ENCODE results near the gene CACNA2D4.

CACNA2D4 gene

GRCh38 chr12:1869145-1869544 is 49.3 kb downstream of the CACNA2D4 start:
- DNase-seq, result no peak

- no peak for DNase-seq
Measured at GRCh38 chr12:1865284-1865866, 53.1 kb downstream of the CACNA2D4 start.

- DNase-seq, result no peak
Measured at GRCh38 chr12:1864867-1865266, 53.6 kb downstream of the CACNA2D4 start.

- DNase-seq, result no peak
Measured at GRCh38 chr12:1864456-1864855, 54.0 kb downstream of the CACNA2D4 start.

- DNase-seq, result no peak
Measured at GRCh38 chr12:1863823-1864222, 54.6 kb downstream of the CACNA2D4 start.

GRCh38 chr12:1862973-1863372 is 55.5 kb downstream of the CACNA2D4 start:
- no peak for DNase-seq

- DNase-seq, result no peak
Measured at GRCh38 chr12:1859643-1860042, 58.8 kb downstream of the CACNA2D4 start.

- no peak for DNase-seq
Measured at GRCh38 chr12:1858456-1858855, 60.0 kb downstream of the CACNA2D4 start.

- DNase-seq, result no peak
Measured at GRCh38 chr12:1857821-1858220, 60.6 kb downstream of the CACNA2D4 start.

GRCh38 chr12:1857086-1857485 is 61.4 kb downstream of the CACNA2D4 start:
- DNase-seq, result no peak

GRCh38 chr12:1855241-1855640 is 63.2 kb downstream of the CACNA2D4 start:
- no peak for DNase-seq

- DNase-seq, result no peak
Measured at GRCh38 chr12:1853716-1854115, 64.7 kb downstream of the CACNA2D4 start.

- DNase-seq, result no peak
Measured at GRCh38 chr12:1852076-1852475, 66.4 kb downstream of the CACNA2D4 start.

GRCh38 chr12:1851151-1851701 is 67.2 kb downstream of the CACNA2D4 start:
- no peak for DNase-seq

- no peak for DNase-seq
Measured at GRCh38 chr12:1848745-1849144, 69.7 kb downstream of the CACNA2D4 start.

- no peak for DNase-seq
Measured at GRCh38 chr12:1848146-1848545, 70.3 kb downstream of the CACNA2D4 start.

- no peak for DNase-seq
Measured at GRCh38 chr12:1847411-1847810, 71.0 kb downstream of the CACNA2D4 start.

GRCh38 chr12:1846421-1847405 is 71.7 kb downstream of the CACNA2D4 start:
- DNase-seq, result no peak

GRCh38 chr12:1845886-1846285 is 72.6 kb downstream of the CACNA2D4 start:
- DNase-seq, result no peak

GRCh38 chr12:1845427-1845826 is 73.0 kb downstream of the CACNA2D4 start:
- DNase-seq, result no peak

GRCh38 chr12:1844661-1845409 is 73.6 kb downstream of the CACNA2D4 start:
- DNase-seq, result no peak

- no peak for DNase-seq
Measured at GRCh38 chr12:1844223-1844622, 74.2 kb downstream of the CACNA2D4 start.

GRCh38 chr12:1843641-1844005 is 74.8 kb downstream of the CACNA2D4 start:
- no peak for DNase-seq
